Prostate gland (tissue), 2 donors: ENCODE data around the gene ORMDL2. TPM values are rescaled to one million over a fixed set of nuclear protein-coding genes. Genes with fewer than 3 reads are reported as not detected.
"Not testable (repeated sequence)": the region's sequence is repeated elsewhere in the genome, so short reads cannot be mapped to it uniquely, and the experiment has no call there.

ENCODE experiments used
- DNase-seq: peaks from one replicate; pipeline ENCODE4 v3.0.0-alpha.2; 2019; ENCODE audit warnings: low spot score
- H3K27ac ChIP-seq, 2 donors: fragments of 200-600 bp; sonication (generic); 2 replicates each; pipeline ENCODE4 v1.5.1; 2017 to 2019
- H3K27me3 ChIP-seq: fragments of 200-600 bp; sonication (generic); replicated peaks from 2 replicates; pipeline ENCODE4 v1.5.1; 2019; ENCODE audit not compliant: insufficient read depth
- H3K36me3 ChIP-seq, 2 donors: fragments of 200-600 bp; sonication (generic); 1 replicate in 1 of 2; 2 replicates in 1 of 2; pipeline versions ENCODE4 v1.5.1 to v1.8.1; 2017 to 2019
- H3K4me1 ChIP-seq: fragments of 200-600 bp; sonication (generic); replicated peaks from 2 replicates; pipeline ENCODE4 v1.5.1; 2019
- H3K4me3 ChIP-seq, 2 donors: fragments of 200-600 bp; sonication (generic); 2 replicates each; pipeline ENCODE4 v1.5.1; 2017 to 2019
- H3K9me3 ChIP-seq: fragments of 200-600 bp; sonication (generic); 2 replicates; pipeline ENCODE4 v1.5.1; 2017
- CTCF ChIP-seq, 4 experiments: fragments of 200-600 bp in 2 of 4; fragments of 450-650 bp in 2 of 4; sonication (generic) in 2 of 4; IDR thresholded peaks; 1 replicate in 3 of 4; 2 replicates in 1 of 4; pipeline ENCODE4 v1.5.1; 2016 to 2019; ENCODE audit warnings: antibody characterized with exemption in 4 of 4, mild to moderate bottlenecking in 2 of 4, moderate library complexity in 2 of 4
- POLR2A ChIP-seq: fragments of 450-650 bp; IDR thresholded peaks from one replicate; pipeline ENCODE4 v1.6.1; 2016; ENCODE audit warnings: antibody characterized with exemption, mild to moderate bottlenecking
- POLR2AphosphoS5 ChIP-seq: sonication (generic); formaldehyde crosslinking; IDR thresholded peaks from one replicate; pipeline ENCODE4 v1.6.1; 2017; ENCODE audit warnings: antibody characterized with exemption
- WGBS: methylation state at CpG from one replicate; pipeline ENCODE4 v1.1.5; 2018; 5-methylcytosine and 5-hydroxymethylcytosine counted together
- intact Hi-C: fragments of 100-400 bp; cut with DNase I; formaldehyde crosslinking; loops from one replicate; pipeline ENCODE4 v1.14.2; 2022
- total RNA-seq, 2 donors: library from RNA; depleted of rRNA; stranded (reverse); fragments of >200 nt; gene quantifications; one replicate each; pipeline ENCODE4 v1.1.0, GENCODE V29; 2016

Gene ORMDL2
- total RNA-seq, 2 donors from 2014 or later: 23.1 to 29.3 TPM

DNA sequence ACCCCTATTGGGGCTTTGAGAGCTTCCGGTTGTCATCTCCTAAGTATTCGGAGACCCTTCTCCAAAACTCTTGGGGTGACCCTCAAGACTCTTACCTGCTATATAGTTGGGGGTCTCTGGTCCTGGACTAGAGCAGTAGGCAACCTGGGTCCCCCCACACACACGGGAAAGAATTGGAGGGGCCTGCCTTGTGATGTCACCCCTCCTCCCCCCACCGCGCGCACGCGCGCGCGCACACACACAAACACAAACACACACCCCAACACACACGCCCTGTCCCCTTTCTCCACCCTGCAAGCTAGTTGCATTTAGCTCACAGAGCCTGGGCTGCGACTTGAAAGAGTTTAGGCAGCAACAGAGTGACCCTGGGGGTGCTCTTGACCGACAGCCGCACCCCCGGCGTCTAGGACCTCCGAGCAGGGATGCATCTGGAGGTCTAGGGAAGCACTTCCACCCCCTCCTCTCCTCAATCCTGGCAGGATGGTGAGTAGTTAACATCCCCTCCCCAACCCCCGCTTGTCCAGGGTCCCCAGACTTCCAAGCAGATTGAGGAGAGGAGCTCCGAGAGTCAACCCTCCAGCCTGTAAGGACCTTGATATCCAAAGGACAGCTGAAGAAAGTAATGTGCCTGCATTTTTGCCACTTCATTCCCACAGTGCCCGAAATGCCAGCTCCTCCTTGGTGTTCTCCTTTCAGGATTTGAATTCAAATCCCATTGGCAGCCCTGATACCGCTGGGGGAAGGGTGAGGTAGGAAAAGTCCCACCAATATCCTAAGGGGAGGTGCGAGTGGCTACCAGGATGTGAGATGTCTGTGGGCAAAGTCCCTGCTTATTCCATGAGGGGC, 13.0 kb downstream of the ORMDL2 start:
- H3K36me3 ChIP-seq: no peaks in the 10 kb centered on the region
- TF ChIP-seq POLR2A (peak; percentile 65), POLR2AphosphoS5 (no peak), CTCF (IDR thresholded peaks at IDR 0.05) (no peak)
- intact Hi-C loops: loop anchor here (2.0 kb wide), 1 partner anchor 96 kb away; the partner anchor contains the start of gene PYM1
- H3K27ac ChIP-seq: peak overlapping the region; percentile 82 to 96
- peaks cover 12% of the 10 kb centered on the region for H3K4me1 ChIP-seq
- no peaks in the 10 kb centered on the region for H3K9me3 ChIP-seq
- WGBS: under 1% methylated on average over 23 of the region's 23 CpGs
- DNase-seq: peak; percentile 69
- no peaks in the 10 kb centered on the region for H3K27me3 ChIP-seq
- H3K4me3 ChIP-seq: peak overlapping the region; percentile 52 to 88

GRCh38 chr12:55831447-55831815, 13.6 kb downstream of the ORMDL2 start:
- Histone ChIP-seq H3K36me3 (no peaks in the 10 kb centered on the region), H3K27ac (peak overlapping the region; percentile 82 to 96), H3K27me3 (no peaks in the 10 kb centered on the region), H3K4me1 (peaks cover 12% of the 10 kb centered on the region), H3K4me3 (peak overlapping the region; percentile 52 to 88), H3K9me3 (no peaks in the 10 kb centered on the region)
- WGBS: 9% methylated on average over 1 of the region's 1 CpG
- intact Hi-C loops: loop anchor here (2.0 kb wide), 1 partner anchor 95 kb away; the partner anchor contains the start of gene PYM1
- DNase-seq: no peak
- TF ChIP-seq POLR2A: no peak
- TF ChIP-seq CTCF (IDR thresholded peaks at IDR 0.05): no peak
- TF ChIP-seq POLR2AphosphoS5: no peak

DNA sequence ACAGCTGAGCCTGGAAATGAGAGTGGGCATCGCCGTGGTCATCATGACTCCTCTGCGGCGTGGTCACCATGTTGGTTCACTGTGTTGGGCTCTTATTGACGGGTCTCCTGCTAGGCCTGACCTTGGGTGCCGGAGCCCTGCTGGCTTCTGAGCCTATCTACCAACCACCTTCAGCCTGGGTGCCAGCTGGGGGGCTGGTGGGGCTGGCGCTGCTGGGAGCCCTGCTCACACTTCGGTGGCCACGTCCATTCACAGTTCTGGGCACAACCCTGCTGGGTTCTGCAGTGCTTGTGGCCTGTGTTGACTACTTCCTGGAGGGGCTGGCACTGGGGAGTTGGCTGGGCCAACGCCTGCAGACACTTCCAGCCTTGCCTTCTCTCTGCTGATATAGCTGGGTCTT, 15.2 kb downstream of the ORMDL2 start:
- Histone ChIP-seq H3K4me3 (no peak overlapping the region), H3K36me3 (no peaks in the 10 kb centered on the region), H3K27ac (no peak overlapping the region), H3K4me1 (peaks cover 4% of the 10 kb centered on the region), H3K27me3 (no peaks in the 10 kb centered on the region), H3K9me3 (no peaks in the 10 kb centered on the region)
- TF ChIP-seq CTCF (IDR thresholded peaks at IDR 0.05): no peak
- TF ChIP-seq POLR2A: no peak
- no peak for TF ChIP-seq POLR2AphosphoS5
- DNase-seq: no peak
- 95% methylated on average over 10 of the region's 10 CpGs for WGBS
- intact Hi-C loops: no loop called here

GRCh38 chr12:55834400-55834799, 16.6 kb downstream of the ORMDL2 start:
- H3K27me3 ChIP-seq, H3K36me3 ChIP-seq, H3K9me3 ChIP-seq, H3K4me3 ChIP-seq, DNase-seq, H3K4me1 ChIP-seq, intact Hi-C loops, H3K27ac ChIP-seq: not testable (repeated sequence)
- 72% methylated on average over 6 of the region's 6 CpGs for WGBS

- WGBS: 97% methylated on average over 3 of the region's 3 CpGs
- H3K4me3 ChIP-seq: no peak overlapping the region
- no peaks in the 10 kb centered on the region for H3K4me1 ChIP-seq
- H3K9me3 ChIP-seq: no peaks in the 10 kb centered on the region
- no peak overlapping the region for H3K27ac ChIP-seq
- TF ChIP-seq POLR2A (no peak), CTCF (IDR thresholded peaks at IDR 0.05) (no peak), POLR2AphosphoS5 (no peak)
- DNase-seq: no peak
- intact Hi-C loops: no loop called here
- H3K36me3 ChIP-seq: no peaks in the 10 kb centered on the region
- H3K27me3 ChIP-seq: no peaks in the 10 kb centered on the region
These were observed 20.5 kb downstream of the ORMDL2 start for GRCh38 chr12:55838361-55838760.
